SK-N-SH (cell line): ENCODE measurements around the gene SEPHS2. TPM values are rescaled to one million over a fixed set of nuclear protein-coding genes. Genes with fewer than 3 reads are reported as not detected.

ENCODE experiments used
- CTCF ChIA-PET: fragments of 300-600, 350-600 bp; formaldehyde crosslinking; extraction: SDS; loops from one replicate; lab custom pipeline; 2021; lab: Yijun Ruan, JAX
- POLR2A ChIA-PET: fragments of 350-600 bp; sonication (Branson Sonifier 250); formaldehyde crosslinking; extraction: SDS; loops from one replicate; lab custom pipeline; 2020; ENCODE audit warnings: antibody characterized with exemption, inconsistent platforms; lab: Yijun Ruan, JAX
- DNase-seq: peaks from one replicate; pipeline ENCODE4 v3.0.0; 2012
- H2AFZ ChIP-seq: fragments of 200-600 bp; sonication (generic); 2 replicates; pipeline ENCODE4 v1.8.1; 2016; ENCODE audit warnings: antibody characterized with exemption, mild to moderate bottlenecking, low read depth
- H3F3A ChIP-seq: fragments of 200-600 bp; sonication (generic); replicated peaks from 2 replicates; pipeline ENCODE3; 2016; ENCODE audit warnings: antibody characterized with exemption, mild to moderate bottlenecking; ENCODE audit not compliant: insufficient read depth
- H3K27ac ChIP-seq, 2 experiments: fragments of 200-500 bp in 1 of 2; fragments of 200-600 bp in 1 of 2; sonication (Bioruptor generic) in 1 of 2; sonication (generic), shearing (Covaris generic) in 1 of 2; 2 replicates each; pipeline versions ENCODE4 v1.5.1 to v1.6.1; 2014 to 2016; ENCODE audit warnings: low read depth in 2 of 2, inconsistent platforms in 1 of 2, low read length in 1 of 2, mild to moderate bottlenecking in 1 of 2, mixed read lengths in 1 of 2
- H3K27me3 ChIP-seq: fragments of 200-600 bp; sonication (generic), shearing (Covaris generic); 2 replicates; pipeline ENCODE4 v1.6.1; 2016; ENCODE audit warnings: mixed run types; ENCODE audit not compliant: insufficient read depth
- H3K36me3 ChIP-seq, 2 experiments: fragments of 200-500 bp in 1 of 2; fragments of 200-600 bp in 1 of 2; sonication (Bioruptor generic) in 1 of 2; sonication (generic) in 1 of 2; replicated peaks in 1 of 2; 2 replicates each; pipeline versions ENCODE3 to v1.5.1; 2014 to 2016; ENCODE audit warnings: low read length in 1 of 2, mild to moderate bottlenecking in 1 of 2; ENCODE audit not compliant: insufficient read depth in 2 of 2, control insufficient read depth in 1 of 2
- H3K4me1 ChIP-seq, 2 experiments: fragments of 200-500 bp in 1 of 2; fragments of 200-600 bp in 1 of 2; sonication (Bioruptor generic) in 1 of 2; sonication (generic), shearing (Covaris generic) in 1 of 2; 2 replicates each; pipeline versions ENCODE4 v1.5.1 to v1.6.1; 2014 to 2016; ENCODE audit warnings: low read depth in 1 of 2, low read length in 1 of 2, mixed run types in 1 of 2; ENCODE audit not compliant: insufficient read depth in 2 of 2, control insufficient read depth in 1 of 2
- H3K4me2 ChIP-seq: fragments of 200-600 bp; sonication (generic), shearing (Covaris generic); 2 replicates; pipeline ENCODE4 v1.6.1; 2017; ENCODE audit warnings: mixed run types
- H3K4me3 ChIP-seq, 2 experiments: fragments of 200-500 bp in 1 of 2; fragments of 200-600 bp in 1 of 2; sonication (Bioruptor generic) in 1 of 2; sonication (generic), shearing (Covaris generic) in 1 of 2; 2 replicates each; pipeline versions ENCODE4 v1.5.1 to v1.8.1; 2014 to 2016; ENCODE audit warnings: low read depth in 2 of 2, inconsistent platforms in 1 of 2, low read length in 1 of 2, mild to moderate bottlenecking in 1 of 2, mixed read lengths in 1 of 2, moderate library complexity in 1 of 2
- H3K79me2 ChIP-seq: fragments of 200-600 bp; sonication (generic); 2 replicates; pipeline ENCODE4 v1.8.1; 2017; ENCODE audit warnings: mild to moderate bottlenecking; ENCODE audit not compliant: insufficient read depth
- H3K9ac ChIP-seq: fragments of 200-600 bp; sonication (generic); 2 replicates; pipeline ENCODE4 v1.6.1; 2017; ENCODE audit warnings: mixed run types
- H3K9me2 ChIP-seq: fragments of 200-600 bp; sonication (generic); 2 replicates; pipeline ENCODE4 v1.6.1; 2017; ENCODE audit warnings: mixed run types
- H3K9me3 ChIP-seq: fragments of 200-600 bp; sonication (generic); 2 replicates; pipeline ENCODE4 v1.6.1; 2017; ENCODE audit warnings: mixed run types, mild to moderate bottlenecking, moderate library complexity
- H4K20me1 ChIP-seq: fragments of 200-600 bp; sonication (generic); 2 replicates; pipeline ENCODE4 v1.6.1; 2017; ENCODE audit warnings: mild to moderate bottlenecking, mixed run types; ENCODE audit not compliant: insufficient read depth
- ELF1 ChIP-seq: IDR thresholded peaks from 2 replicates; pipeline ENCODE4 v1.4.0; 2012
- EZH2phosphoT487 ChIP-seq: fragments of 200-600 bp; sonication (generic); IDR thresholded peaks from 2 replicates; pipeline ENCODE4 v1.6.1; 2017; ENCODE audit warnings: low read depth, mixed run types, mild to moderate bottlenecking, antibody characterized with exemption, moderate library complexity, borderline replicate concordance
- FOSL2 ChIP-seq: IDR thresholded peaks from 2 replicates; pipeline ENCODE4 v1.4.0; 2012; ENCODE audit warnings: low read depth, mild to moderate bottlenecking, moderate library complexity, borderline replicate concordance
- FOXJ3 ChIP-seq: sonication (generic); formaldehyde crosslinking; IDR thresholded peaks from 2 replicates; pipeline ENCODE4 v1.5.1; 2020; ENCODE audit warnings: mild to moderate bottlenecking, missing genetic modification reagents
- FOXM1 ChIP-seq: IDR thresholded peaks from 2 replicates; pipeline ENCODE4 v1.4.0; 2012; ENCODE audit warnings: low read depth, mild to moderate bottlenecking
- GABPA ChIP-seq: IDR thresholded peaks from 2 replicates; pipeline ENCODE4 v1.4.0; 2012; ENCODE audit warnings: low read depth, mild to moderate bottlenecking
- GATA2 ChIP-seq: sonication (generic); formaldehyde crosslinking; IDR thresholded peaks from 2 replicates; pipeline ENCODE4 v1.5.0; 2020; ENCODE audit warnings: mild to moderate bottlenecking, missing genetic modification reagents
- MEF2A ChIP-seq: IDR thresholded peaks from 2 replicates; pipeline ENCODE4 v1.4.0; 2012; ENCODE audit warnings: low read depth, borderline replicate concordance
- MXI1 ChIP-seq: IDR thresholded peaks from 2 replicates; pipeline ENCODE4 v1.6.1; 2012; ENCODE audit warnings: mild to moderate bottlenecking, low read depth, low read length, improper control_type of control experiment
- NFIC ChIP-seq: IDR thresholded peaks from 2 replicates; pipeline ENCODE4 v1.4.0; 2012; ENCODE audit warnings: borderline replicate concordance
- RAD21 ChIP-seq: IDR thresholded peaks from 2 replicates; pipeline ENCODE4 v1.6.1; 2012; ENCODE audit warnings: mild to moderate bottlenecking, low read length
- RFX5 ChIP-seq: IDR thresholded peaks from 2 replicates; pipeline ENCODE4 v1.6.1; 2012; ENCODE audit warnings: mild to moderate bottlenecking, improper control_type of control experiment, low read length
- RXRA ChIP-seq: IDR thresholded peaks from 2 replicates; pipeline ENCODE4 v1.4.0; 2012; ENCODE audit warnings: low read depth, mild to moderate bottlenecking, borderline replicate concordance
- SIN3A ChIP-seq: IDR thresholded peaks from 2 replicates; pipeline ENCODE4 v1.6.1; 2012; ENCODE audit warnings: low read depth, mild to moderate bottlenecking, low read length, moderate library complexity, borderline replicate concordance
- SMC3 ChIP-seq: IDR thresholded peaks from 2 replicates; pipeline ENCODE4 v1.6.1; 2012; ENCODE audit warnings: low read depth, low read length, improper control_type of control experiment
- TAF1 ChIP-seq: IDR thresholded peaks from 2 replicates; pipeline ENCODE4 v1.6.1; 2012; ENCODE audit warnings: low read depth, mild to moderate bottlenecking, low read length, moderate library complexity, borderline replicate concordance
- TCF12 ChIP-seq: IDR thresholded peaks from 2 replicates; pipeline ENCODE4 v1.4.0; 2012
- WGBS: methylation state at CpG from one replicate; pipeline ENCODE4 v1.1.6; 2017; ENCODE audit warnings: low lambda C conversion rate; 5-methylcytosine and 5-hydroxymethylcytosine counted together
- polyA plus RNA-seq, 3 experiments: library from polyadenylated mRNA; depleted of rRNA; stranded (reverse); fragments of >200 nt; gene quantifications; 2 replicates each; pipeline ENCODE4 v1.2.3, GENCODE V29; 2012
- TF ChIP-seq, protein P1 (sequence below): IDR thresholded peaks from 2 replicates; pipeline ENCODE4 v1.4.0; 2012; ENCODE audit warnings: low read depth, borderline replicate concordance
- TF ChIP-seq, protein P2 (sequence below): IDR thresholded peaks from 2 replicates; pipeline ENCODE4; 2012
- TF ChIP-seq, protein P3 (sequence below): IDR thresholded peaks from 2 replicates; pipeline ENCODE4 v1.6.1; 2012; ENCODE audit warnings: mild to moderate bottlenecking, low read depth, low read length, moderate library complexity
- TF ChIP-seq, protein P4 (sequence below): IDR thresholded peaks from 2 replicates; pipeline ENCODE4 v1.4.0; 2012; ENCODE audit warnings: low read depth

SEPHS2 gene, protein sequence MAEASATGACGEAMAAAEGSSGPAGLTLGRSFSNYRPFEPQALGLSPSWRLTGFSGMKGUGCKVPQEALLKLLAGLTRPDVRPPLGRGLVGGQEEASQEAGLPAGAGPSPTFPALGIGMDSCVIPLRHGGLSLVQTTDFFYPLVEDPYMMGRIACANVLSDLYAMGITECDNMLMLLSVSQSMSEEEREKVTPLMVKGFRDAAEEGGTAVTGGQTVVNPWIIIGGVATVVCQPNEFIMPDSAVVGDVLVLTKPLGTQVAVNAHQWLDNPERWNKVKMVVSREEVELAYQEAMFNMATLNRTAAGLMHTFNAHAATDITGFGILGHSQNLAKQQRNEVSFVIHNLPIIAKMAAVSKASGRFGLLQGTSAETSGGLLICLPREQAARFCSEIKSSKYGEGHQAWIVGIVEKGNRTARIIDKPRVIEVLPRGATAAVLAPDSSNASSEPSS
- 30.8 and 36.3 TPM in 2 replicates for polyA plus RNA-seq (2012; rRNA removed)
- 35.0 and 39.4 TPM in 2 replicates for polyA plus RNA-seq (2012; cell fraction: cytosol; rRNA removed)
- polyA plus RNA-seq (2012; cell fraction: nucleus; rRNA removed), result 10.7 and 14.3 TPM in 2 replicates

- H3K36me3 ChIP-seq, result peaks cover 12 to 16% of the 10 kb centered on the region in 2 experiments
- H3K9me3 ChIP-seq, result no peaks in the 10 kb centered on the region
- H3K9me2 ChIP-seq, result no peaks in the 10 kb centered on the region
- peaks cover 24% of the 10 kb centered on the region for H3K79me2 ChIP-seq
- CTCF ChIA-PET, result interaction anchor here (0.8 to 2.9 kb wide), 6 partner anchors 13 to 354 kb away, joined by 3 to 27 read pairs (median 4); partner anchors contain the start of genes DCTPP1, TBX6 and ZNF688
- H3K9ac ChIP-seq, result peak within 1 kb of the TSS; percentile 98
- peak within 1 kb of the TSS; percentile 75 to 95 for H3K4me3 ChIP-seq
- peaks cover 5% of the 10 kb centered on the region for H3F3A ChIP-seq
- POLR2A ChIA-PET, result interaction anchor here (0.6 to 1.3 kb wide), 5 partner anchors 16 to 90 kb away, joined by 3 read pairs; partner anchors contain the start of gene DCTPP1
- DNase-seq, result peak; percentile 95
- peak within 1 kb of the TSS; percentile 86 to 88 for H3K27ac ChIP-seq
- H2AFZ ChIP-seq, result peak within 1 kb of the TSS; percentile 88
- no peaks in the 10 kb centered on the region for H3K27me3 ChIP-seq
- H4K20me1 ChIP-seq, result no peaks in the 10 kb centered on the region
- peaks cover 8 to 15% of the 10 kb centered on the region in 2 experiments; a peak in 2 of 4 replicates for H3K4me1 ChIP-seq
- peak within 1 kb of the TSS; percentile 89 for H3K4me2 ChIP-seq
- 5% methylated on average over 26 of the region's 59 CpGs for WGBS
- TF ChIP-seq, protein P1, sequence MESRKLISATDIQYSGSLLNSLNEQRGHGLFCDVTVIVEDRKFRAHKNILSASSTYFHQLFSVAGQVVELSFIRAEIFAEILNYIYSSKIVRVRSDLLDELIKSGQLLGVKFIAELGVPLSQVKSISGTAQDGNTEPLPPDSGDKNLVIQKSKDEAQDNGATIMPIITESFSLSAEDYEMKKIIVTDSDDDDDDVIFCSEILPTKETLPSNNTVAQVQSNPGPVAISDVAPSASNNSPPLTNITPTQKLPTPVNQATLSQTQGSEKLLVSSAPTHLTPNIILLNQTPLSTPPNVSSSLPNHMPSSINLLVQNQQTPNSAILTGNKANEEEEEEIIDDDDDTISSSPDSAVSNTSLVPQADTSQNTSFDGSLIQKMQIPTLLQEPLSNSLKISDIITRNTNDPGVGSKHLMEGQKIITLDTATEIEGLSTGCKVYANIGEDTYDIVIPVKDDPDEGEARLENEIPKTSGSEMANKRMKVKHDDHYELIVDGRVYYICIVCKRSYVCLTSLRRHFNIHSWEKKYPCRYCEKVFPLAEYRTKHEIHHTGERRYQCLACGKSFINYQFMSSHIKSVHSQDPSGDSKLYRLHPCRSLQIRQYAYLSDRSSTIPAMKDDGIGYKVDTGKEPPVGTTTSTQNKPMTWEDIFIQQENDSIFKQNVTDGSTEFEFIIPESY, result 0 out of 2 replicates have a peak, but pooled peaks have one; percentile 25
- TF ChIP-seq, protein P2, sequence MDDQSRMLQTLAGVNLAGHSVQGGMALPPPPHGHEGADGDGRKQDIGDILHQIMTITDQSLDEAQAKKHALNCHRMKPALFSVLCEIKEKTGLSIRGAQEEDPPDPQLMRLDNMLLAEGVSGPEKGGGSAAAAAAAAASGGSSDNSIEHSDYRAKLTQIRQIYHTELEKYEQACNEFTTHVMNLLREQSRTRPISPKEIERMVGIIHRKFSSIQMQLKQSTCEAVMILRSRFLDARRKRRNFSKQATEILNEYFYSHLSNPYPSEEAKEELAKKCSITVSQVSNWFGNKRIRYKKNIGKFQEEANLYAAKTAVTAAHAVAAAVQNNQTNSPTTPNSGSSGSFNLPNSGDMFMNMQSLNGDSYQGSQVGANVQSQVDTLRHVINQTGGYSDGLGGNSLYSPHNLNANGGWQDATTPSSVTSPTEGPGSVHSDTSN, result peak; percentile 100
- peak; percentile 62 for TF ChIP-seq GABPA
- 0 out of 2 replicates have a peak, but pooled peaks have one; percentile 18 for TF ChIP-seq FOXJ3 (CRISPR knock-in tag)
- TF ChIP-seq GATA2 (CRISPR knock-in tag), result no peak
- no peak for TF ChIP-seq RXRA
- TF ChIP-seq RFX5, result no peak
- no peak; the same call in 1 of the 2 replicates for TF ChIP-seq SMC3
- TF ChIP-seq NFIC, result no peak
- TF ChIP-seq, protein P3, sequence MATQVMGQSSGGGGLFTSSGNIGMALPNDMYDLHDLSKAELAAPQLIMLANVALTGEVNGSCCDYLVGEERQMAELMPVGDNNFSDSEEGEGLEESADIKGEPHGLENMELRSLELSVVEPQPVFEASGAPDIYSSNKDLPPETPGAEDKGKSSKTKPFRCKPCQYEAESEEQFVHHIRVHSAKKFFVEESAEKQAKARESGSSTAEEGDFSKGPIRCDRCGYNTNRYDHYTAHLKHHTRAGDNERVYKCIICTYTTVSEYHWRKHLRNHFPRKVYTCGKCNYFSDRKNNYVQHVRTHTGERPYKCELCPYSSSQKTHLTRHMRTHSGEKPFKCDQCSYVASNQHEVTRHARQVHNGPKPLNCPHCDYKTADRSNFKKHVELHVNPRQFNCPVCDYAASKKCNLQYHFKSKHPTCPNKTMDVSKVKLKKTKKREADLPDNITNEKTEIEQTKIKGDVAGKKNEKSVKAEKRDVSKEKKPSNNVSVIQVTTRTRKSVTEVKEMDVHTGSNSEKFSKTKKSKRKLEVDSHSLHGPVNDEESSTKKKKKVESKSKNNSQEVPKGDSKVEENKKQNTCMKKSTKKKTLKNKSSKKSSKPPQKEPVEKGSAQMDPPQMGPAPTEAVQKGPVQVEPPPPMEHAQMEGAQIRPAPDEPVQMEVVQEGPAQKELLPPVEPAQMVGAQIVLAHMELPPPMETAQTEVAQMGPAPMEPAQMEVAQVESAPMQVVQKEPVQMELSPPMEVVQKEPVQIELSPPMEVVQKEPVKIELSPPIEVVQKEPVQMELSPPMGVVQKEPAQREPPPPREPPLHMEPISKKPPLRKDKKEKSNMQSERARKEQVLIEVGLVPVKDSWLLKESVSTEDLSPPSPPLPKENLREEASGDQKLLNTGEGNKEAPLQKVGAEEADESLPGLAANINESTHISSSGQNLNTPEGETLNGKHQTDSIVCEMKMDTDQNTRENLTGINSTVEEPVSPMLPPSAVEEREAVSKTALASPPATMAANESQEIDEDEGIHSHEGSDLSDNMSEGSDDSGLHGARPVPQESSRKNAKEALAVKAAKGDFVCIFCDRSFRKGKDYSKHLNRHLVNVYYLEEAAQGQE, result no peak; the same call in 1 of the 2 replicates
- no peak for TF ChIP-seq FOXM1
- TF ChIP-seq FOSL2, result no peak
- peak; percentile 78 for TF ChIP-seq TAF1
- peak; percentile 67; the same call in 1 of the 2 replicates for TF ChIP-seq SIN3A
- peak; percentile 34 for TF ChIP-seq ELF1
- TF ChIP-seq MXI1, result peak; percentile 96
- TF ChIP-seq, protein P4, sequence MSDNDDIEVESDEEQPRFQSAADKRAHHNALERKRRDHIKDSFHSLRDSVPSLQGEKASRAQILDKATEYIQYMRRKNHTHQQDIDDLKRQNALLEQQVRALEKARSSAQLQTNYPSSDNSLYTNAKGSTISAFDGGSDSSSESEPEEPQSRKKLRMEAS, result peak; percentile 93
- no peak for TF ChIP-seq MEF2A
- TF ChIP-seq RAD21, result no peak; the same call in 1 of the 2 replicates
- TF ChIP-seq EZH2phosphoT487, result no peak
- no peak for TF ChIP-seq TCF12
Measured at GRCh38 chr16:30445408-30446202, at the start of gene SEPHS2. Gene SEPHS2 (minus strand): TSS chr16:30445874. CDS start chr16:30445727, 147 bp downstream.
